ENCODE measurements around the gene CYP27A1. TPM values are rescaled to one million over a fixed set of nuclear protein-coding genes. Genes with fewer than 3 reads are reported as not detected.

Gene CYP27A1
- total RNA-seq, 6 donors from 2014 or later = 70.1 to 178 (median 160) TPM

DNA sequence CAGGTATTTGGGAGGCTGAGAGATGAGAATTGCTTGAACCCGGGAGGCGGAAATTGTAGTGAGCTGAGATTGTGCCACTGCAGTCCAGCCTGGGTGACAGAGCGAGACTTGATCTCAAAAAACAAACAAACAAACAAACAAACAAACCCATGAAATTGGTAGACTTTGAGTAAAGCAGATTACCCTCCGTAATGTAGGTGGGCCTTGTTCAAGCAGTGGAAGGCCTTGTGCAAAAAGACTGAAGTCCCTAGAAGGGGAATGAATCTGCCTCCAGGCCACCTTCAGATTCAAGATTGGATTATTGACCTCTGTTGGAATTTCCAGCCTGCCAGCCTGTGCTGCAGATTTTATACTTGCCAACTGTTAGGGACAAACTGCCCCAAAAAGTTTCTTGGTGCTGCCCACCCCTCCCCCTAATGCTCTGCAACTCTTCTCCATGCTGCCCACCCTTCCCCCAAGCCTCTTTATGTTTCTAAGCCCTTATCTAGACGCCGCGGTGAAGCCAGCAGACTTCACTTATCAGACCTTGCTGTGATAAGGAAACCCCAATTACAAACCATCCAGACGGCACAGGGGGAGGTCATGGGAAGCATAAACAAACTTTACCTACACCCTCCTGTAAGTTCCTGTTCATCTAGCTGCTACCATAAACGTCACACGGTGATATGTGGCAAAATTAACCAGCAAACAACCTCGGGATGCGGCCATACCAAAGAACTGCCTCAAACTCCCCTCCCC is 17.0 kb downstream of the CYP27A1 start:
- Histone ChIP-seq H3K36me3 (no peaks in the 10 kb centered on the region), H3K4me1 (peaks cover 0 to 16% (median 5%) of the 10 kb centered on the region in 4 donors), H3K4me3 (no peak overlapping the region), H3K27ac (no peak overlapping the region), H3K9me3 (no peaks in the 10 kb centered on the region), H3K27me3 (no peaks in the 10 kb centered on the region)
- TF ChIP-seq EP300 (IDR thresholded peaks at IDR 0.05) (no peak), POLR2A (IDR thresholded peaks at IDR 0.05) (no peak), POLR2AphosphoS5 (IDR thresholded peaks at IDR 0.05) (no peak)
- TF ChIP-seq, protein P1, sequence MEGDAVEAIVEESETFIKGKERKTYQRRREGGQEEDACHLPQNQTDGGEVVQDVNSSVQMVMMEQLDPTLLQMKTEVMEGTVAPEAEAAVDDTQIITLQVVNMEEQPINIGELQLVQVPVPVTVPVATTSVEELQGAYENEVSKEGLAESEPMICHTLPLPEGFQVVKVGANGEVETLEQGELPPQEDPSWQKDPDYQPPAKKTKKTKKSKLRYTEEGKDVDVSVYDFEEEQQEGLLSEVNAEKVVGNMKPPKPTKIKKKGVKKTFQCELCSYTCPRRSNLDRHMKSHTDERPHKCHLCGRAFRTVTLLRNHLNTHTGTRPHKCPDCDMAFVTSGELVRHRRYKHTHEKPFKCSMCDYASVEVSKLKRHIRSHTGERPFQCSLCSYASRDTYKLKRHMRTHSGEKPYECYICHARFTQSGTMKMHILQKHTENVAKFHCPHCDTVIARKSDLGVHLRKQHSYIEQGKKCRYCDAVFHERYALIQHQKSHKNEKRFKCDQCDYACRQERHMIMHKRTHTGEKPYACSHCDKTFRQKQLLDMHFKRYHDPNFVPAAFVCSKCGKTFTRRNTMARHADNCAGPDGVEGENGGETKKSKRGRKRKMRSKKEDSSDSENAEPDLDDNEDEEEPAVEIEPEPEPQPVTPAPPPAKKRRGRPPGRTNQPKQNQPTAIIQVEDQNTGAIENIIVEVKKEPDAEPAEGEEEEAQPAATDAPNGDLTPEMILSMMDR (IDR thresholded peaks at IDR 0.05) = no peak
- WGBS, 2 donors = 57 to 58% methylated on average over 12 of the region's 12 CpGs
- DNase-seq (no peak), ATAC-seq (ENCODE audit: low FRiP score in 2 of 2) (no peak)

DNA sequence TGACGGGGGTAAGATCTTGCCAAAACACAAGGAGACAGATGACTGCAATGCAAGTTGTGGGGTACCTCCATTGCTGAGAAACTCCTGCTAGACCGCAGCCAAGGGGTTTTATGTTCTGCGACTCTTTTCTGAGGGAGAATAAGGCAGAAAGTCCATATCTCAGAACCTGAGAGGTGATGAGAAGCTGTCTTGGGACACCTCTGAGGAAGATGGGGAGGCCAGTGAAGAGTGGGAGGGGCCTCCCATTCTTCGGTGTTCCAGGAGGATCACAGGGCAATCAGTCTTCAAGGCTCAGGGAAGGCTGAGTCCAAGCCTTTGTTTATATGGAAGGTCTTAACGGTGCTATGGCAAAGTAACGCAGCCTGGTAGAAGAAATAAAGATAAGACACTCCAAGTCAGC is 18.0 kb downstream of the CYP27A1 start:
- DNase-seq (no peak), ATAC-seq (ENCODE audit: low FRiP score in 2 of 2) (no peak)
- peaks cover 0 to 16% (median 5%) of the 10 kb centered on the region in 4 donors for H3K4me1 ChIP-seq
- H3K27me3 ChIP-seq = no peaks in the 10 kb centered on the region
- no peaks in the 10 kb centered on the region for H3K36me3 ChIP-seq
- H3K9me3 ChIP-seq = peaks cover 0 to 4% (median 2%) of the 10 kb centered on the region in 4 donors
- H3K4me3 ChIP-seq = no peak overlapping the region
- TF ChIP-seq EP300 (IDR thresholded peaks at IDR 0.05) (no peak), POLR2AphosphoS5 (IDR thresholded peaks at IDR 0.05) (no peak), POLR2A (IDR thresholded peaks at IDR 0.05) (no peak)
- TF ChIP-seq, protein P1 (IDR thresholded peaks at IDR 0.05) = no peak
- WGBS, 2 donors = 62 to 69% methylated on average over 6 of the region's 6 CpGs
- no peak overlapping the region for H3K27ac ChIP-seq

DNA sequence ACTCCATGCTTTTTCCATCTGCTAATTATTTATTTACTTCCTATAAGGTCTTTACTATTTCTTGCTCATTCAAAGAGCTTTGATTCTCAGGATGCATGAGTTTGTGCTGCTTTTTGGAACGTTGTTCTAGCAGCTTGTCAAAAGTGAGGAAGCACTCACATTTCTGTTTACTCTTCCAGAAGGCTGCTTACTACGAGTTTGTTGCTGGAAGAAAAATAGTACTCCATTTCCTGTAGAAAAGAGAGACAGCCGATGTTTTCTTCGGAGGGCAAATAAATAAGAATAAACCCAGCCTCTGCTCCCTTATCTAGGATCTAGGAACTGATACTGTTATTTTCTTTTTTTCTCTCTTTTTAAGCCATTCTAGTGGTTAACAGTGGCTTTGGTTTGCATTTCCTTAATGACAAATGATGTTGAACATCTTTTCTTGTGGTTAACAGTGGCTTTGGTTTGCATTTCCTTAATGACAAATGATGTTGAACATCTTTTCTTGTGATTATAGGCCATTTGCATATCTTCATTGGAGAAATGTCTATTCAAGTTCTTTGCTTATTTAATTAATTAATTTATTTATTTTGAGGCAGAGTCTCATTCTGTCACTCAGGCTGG is 20.5 kb downstream of the CYP27A1 start:
- Histone ChIP-seq H3K27me3 (no peaks in the 10 kb centered on the region), H3K36me3 (no peaks in the 10 kb centered on the region), H3K4me1 (peaks cover 6 to 33% (median 12%) of the 10 kb centered on the region in 4 donors), H3K4me3 (no peak overlapping the region), H3K27ac (peak overlapping the region in 1 of 4 donors; percentile 37), H3K9me3 (peaks cover 0 to 4% (median 2%) of the 10 kb centered on the region in 4 donors)
- TF ChIP-seq, protein P1 (IDR thresholded peaks at IDR 0.05) = no peak
- TF ChIP-seq EP300 (IDR thresholded peaks at IDR 0.05) = no peak
- no peak for TF ChIP-seq POLR2AphosphoS5 (IDR thresholded peaks at IDR 0.05)
- TF ChIP-seq POLR2A (IDR thresholded peaks at IDR 0.05) = no peak
- no peak for ATAC-seq (ENCODE audit: low FRiP score in 2 of 2)
- WGBS, 2 donors = 13 to 17% methylated on average over 4 of the region's 4 CpGs
- no peak for DNase-seq

GRCh38 chr2:218804817-218805216 is 22.9 kb downstream of the CYP27A1 start:
- DNase-seq = no peak
- Histone ChIP-seq H3K9me3 (peaks cover 0 to 4% (median 2%) of the 10 kb centered on the region in 4 donors), H3K4me1 (peaks cover 6 to 29% (median 13%) of the 10 kb centered on the region in 4 donors), H3K36me3 (no peaks in the 10 kb centered on the region), H3K27ac (peak overlapping the region in 2 of 4 donors; percentile 71 to 73), H3K27me3 (no peaks in the 10 kb centered on the region), H3K4me3 (no peak overlapping the region)
- no peak for TF ChIP-seq POLR2A (IDR thresholded peaks at IDR 0.05)
- no peak for TF ChIP-seq EP300 (IDR thresholded peaks at IDR 0.05)
- TF ChIP-seq, protein P1 (IDR thresholded peaks at IDR 0.05) = no peak
- no peak for TF ChIP-seq POLR2AphosphoS5 (IDR thresholded peaks at IDR 0.05)
- WGBS, 2 donors = 76 to 78% methylated on average over 1 of the region's 1 CpG
- ATAC-seq (ENCODE audit: low FRiP score in 2 of 2) = no peak
